GM15510 (cell line): Measurements from ENCODE around the gene ZBTB34.

Source experiments
- POLR2A ChIP-seq: IDR thresholded peaks from 3 replicates; pipeline ENCODE4 v1.6.1; 2011; ENCODE audit warnings: borderline replicate concordance; ENCODE audit not compliant: insufficient read length; ENCODE audit errors: extremely low read depth

The ZBTB34 gene

DNA sequence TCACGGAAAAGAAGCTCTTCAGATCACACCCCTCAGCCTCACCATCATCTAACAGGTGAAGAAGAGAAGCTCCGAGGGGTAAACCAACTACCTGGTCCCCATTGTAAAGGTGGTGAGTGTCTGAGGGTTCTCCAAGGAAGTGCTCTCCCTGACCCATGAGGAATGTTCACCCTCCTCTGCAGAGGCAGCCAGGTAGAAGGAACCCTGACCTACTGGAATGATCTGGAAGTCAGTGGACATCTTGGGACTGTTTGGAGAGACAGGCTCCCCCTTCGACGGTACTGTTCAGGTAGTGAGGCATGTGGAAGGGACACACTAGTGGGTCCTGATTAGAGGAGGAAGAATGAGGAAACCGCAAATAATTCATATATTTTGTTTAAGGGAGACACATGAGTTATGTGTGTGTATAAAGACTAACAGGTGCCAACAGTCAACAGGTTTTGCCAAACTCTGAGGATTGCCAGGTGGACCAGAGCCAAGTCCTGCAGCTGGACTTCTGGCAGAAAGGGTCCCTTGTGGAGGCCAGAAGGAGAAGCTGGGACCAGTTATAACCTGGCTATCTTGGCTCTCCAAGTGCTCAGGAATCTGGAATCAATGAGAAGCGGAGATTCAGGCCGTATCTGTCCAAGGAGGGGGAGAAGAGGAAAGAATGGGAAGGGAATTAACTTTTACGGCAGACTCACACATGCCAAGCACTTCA is 3.0 kb upstream of the ZBTB34 start:
- TF ChIP-seq POLR2A, result no peak

GRCh38 chr9:126859111-126859510 is 1.3 kb upstream of the ZBTB34 start:
- no peak for TF ChIP-seq POLR2A

DNA sequence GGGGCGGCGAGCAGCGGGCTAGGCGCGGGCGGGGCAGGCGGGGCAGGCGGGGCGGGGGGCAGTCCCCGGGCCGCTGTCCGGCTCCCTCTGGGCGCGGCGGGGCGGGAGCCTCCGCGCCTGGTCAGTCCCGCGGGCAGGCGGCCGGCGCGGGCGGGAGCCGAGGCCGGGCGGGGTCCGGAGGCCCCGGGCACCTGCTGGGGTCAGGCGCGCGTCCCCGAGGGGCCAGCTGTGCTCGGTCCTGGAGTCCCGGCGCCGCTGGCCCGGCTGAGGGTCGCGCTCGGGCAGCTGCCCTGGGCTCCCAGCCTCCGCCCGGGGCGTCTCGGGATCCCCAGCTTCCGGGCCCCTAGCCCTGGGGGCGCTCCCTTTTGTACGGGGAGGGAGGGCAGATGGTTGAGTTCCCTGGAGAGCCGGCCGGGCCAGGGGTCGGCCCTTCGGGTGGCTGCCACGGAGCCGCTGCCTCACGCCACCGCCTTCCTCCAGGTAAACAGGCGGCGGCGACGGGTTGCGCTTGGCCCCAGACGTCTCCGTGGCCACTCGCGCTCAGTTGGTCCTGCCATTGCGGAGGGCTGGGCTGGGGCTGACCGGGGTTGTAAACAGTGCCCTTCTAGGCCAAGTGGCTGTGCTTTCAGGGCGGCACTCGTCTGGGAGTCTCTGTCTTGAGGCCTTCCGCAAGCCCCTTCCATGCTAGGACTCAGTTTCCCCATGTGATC is 473 bp downstream of the ZBTB34 start:
- no peak for TF ChIP-seq POLR2A

GRCh38 chr9:126861707-126862103 is 1.3 kb downstream of the ZBTB34 start:
- TF ChIP-seq POLR2A, result no peak

DNA sequence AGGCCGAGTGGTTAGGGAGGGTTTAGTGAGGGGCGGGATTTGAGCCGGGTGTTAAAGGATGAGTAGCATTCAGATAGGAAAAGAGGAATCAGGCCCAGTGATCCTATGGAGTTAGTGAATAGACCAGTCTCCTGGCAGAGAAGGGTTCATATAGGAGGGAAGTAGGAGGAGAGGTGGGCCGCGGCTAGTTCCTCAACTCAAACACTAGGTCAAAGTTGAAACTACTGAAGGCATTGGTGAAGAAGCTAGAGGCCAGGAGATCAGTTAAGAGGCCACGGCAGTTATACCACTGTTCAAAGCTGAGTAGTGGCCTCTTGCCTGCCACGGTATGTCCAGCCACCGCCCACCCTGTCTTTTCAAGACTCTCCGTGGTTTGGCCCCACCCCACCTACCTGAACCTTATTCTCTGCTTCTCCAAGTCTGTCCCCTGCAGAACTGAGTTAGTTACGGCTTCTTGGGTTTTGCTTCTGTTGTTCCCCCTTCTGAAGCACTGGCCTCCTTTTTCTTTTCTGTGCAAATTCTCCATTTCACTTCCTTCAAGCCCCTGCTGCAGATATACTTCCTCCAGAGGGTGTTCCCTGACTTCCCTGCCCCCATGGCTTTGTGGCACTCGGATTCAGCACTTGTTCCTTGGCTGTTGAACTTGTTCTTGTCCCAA is 1.8 kb downstream of the ZBTB34 start:
- TF ChIP-seq POLR2A, result no peak

GRCh38 chr9:126864771-126865170 is 4.3 kb downstream of the ZBTB34 start:
- no peak for TF ChIP-seq POLR2A

DNA sequence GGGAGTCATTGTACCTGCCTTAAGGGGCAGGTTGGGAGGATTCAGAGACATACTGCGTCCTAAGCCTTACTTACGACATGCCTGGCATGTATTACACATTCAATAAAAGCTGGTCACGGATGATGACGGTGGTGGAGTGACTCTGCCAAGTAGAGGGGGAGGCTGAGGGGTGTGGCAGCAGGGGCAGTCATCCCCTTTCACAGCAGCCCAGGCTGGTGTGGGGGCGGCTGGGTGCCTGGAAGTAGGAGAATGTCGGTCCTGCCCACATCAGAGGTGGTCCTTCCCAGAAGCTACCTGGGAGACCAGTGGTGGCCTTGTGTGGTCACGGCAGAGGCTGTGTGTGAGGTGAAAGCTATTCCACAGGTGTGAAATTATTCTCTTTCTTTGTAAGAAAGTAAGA is 8.9 kb downstream of the ZBTB34 start:
- TF ChIP-seq POLR2A, result no peak

- TF ChIP-seq POLR2A, result no peak
Measured at GRCh38 chr9:126872516-126872915, 12.1 kb downstream of the ZBTB34 start.

DNA sequence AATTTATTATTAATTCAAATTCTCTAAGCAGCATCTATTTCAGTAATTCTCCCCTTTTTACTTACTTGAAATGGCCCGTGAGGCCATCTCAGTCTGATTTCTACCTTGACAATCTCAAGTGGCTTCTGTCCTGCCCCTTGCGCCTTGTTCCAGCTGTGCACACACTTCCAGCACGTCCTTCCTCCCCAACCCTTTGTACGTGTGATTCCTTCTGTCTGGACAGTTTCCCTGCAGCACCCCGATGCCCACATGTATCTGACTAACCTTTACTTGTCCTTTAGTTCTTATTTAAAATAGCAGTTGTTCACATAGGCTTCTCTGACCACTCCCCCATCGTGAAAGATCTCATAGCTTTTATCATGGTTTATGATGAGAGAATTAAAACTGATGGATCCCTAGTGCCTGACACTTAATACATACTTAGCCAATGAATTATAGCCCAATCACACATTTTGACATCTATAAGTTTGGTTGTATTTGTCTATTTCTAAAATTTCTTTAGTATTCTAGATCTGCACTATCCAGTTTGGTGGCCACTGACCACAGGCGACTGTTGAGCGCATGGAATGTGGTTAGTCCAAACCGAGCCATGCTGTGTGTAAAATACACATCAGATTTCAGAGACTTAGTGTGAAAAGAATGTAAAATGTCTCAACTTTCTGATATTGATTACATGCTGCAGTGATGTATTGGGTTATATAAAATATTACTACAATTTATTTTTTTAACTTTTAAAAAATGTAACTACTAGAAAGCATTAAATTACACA is 14.3 kb downstream of the ZBTB34 start:
- no peak for TF ChIP-seq POLR2A

- no peak for TF ChIP-seq POLR2A
Measured at GRCh38 chr9:126875756-126876510, 15.5 kb downstream of the ZBTB34 start.

DNA sequence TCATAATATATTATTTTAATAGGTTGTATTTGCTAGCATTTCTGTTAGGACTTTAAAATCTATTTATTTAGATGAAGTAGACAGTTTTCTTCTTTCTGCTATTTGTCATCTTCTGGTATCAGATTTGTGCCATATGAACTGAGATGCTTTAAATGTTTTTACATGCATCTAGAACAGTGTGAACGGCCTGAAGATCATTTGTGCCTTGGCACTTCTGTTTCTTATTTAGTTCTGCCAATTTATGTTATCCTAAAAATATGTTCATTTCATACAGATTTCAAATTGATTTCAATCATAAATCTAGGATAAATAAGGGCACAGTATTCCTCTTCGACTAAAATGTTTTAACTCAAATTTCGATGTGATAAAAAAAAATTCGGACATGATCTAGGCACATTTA is 16.1 kb downstream of the ZBTB34 start:
- no peak for TF ChIP-seq POLR2A

- TF ChIP-seq POLR2A, result no peak
Measured at GRCh38 chr9:126877418-126877817, 17.0 kb downstream of the ZBTB34 start.

DNA sequence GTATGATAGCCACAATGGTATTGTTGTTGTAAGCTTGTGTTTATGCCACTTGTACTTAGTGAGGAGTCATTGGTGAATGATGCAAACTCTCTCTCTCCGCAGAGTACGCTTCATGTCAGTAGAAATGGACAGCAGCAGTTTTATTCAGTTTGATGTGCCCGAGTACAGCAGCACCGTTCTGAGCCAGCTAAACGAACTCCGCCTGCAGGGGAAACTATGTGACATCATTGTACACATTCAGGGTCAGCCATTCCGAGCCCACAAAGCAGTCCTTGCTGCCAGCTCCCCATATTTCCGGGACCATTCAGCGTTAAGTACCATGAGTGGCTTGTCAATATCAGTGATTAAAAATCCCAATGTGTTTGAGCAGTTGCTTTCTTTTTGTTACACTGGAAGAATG is 18.8 kb downstream of the ZBTB34 start:
- TF ChIP-seq POLR2A, result no peak

- no peak for TF ChIP-seq POLR2A
Measured at GRCh38 chr9:126880226-126880946, 19.9 kb downstream of the ZBTB34 start.
